Frontal cortex (tissue), 4 donors: ENCODE data around the gene SPINK5. TPM values are rescaled to one million over a fixed set of nuclear protein-coding genes. Genes with fewer than 3 reads are reported as not detected.

Experiments used
- DNase-seq, 2 donors: peaks; one replicate each; pipeline ENCODE4 v3.0.0; 2012; ENCODE audit warnings: low spot score in 2 of 2
- FAIRE-seq: peaks from 2 replicates; lab custom pipeline; 2012; peaks lifted over from hg19 to GRCh38; lab: Jason Lieb, UNC
- total RNA-seq: library from RNA; depleted of rRNA; stranded (reverse); fragments of >200 nt; gene quantifications from one replicate; pipeline ENCODE4 v1.2.3, GENCODE V29; 2014
- donor health status: control.
- donor health status: control.
- donor health status: control.

SPINK5 gene
- total RNA-seq, 1 donor from 2014 or later: not detected

GRCh38 chr5:148090146-148090772, 26.5 kb downstream of the SPINK5 start:
- no peak for FAIRE-seq

GRCh38 chr5:148090773-148091250, 27.0 kb downstream of the SPINK5 start:
- FAIRE-seq (no peak), DNase-seq (no peak)

More at GRCh38 chr5:148090146-148090772, 26.5 kb downstream of the SPINK5 start:
- DNase-seq: no peak

GRCh38 chr5:148091991-148092964, 28.5 kb downstream of the SPINK5 start:
- no peak for FAIRE-seq
- DNase-seq: no peak

- FAIRE-seq: no peak
- DNase-seq: no peak
These were observed 30.6 kb downstream of the SPINK5 start for GRCh38 chr5:148094336-148094735.

- DNase-seq: no peak
- no peak for FAIRE-seq
These were observed 40.4 kb downstream of the SPINK5 start for GRCh38 chr5:148104226-148104625.

- FAIRE-seq (no peak), DNase-seq (no peak)
These were observed 43.8 kb downstream of the SPINK5 start for GRCh38 chr5:148107608-148108007.

GRCh38 chr5:148113243-148113642, 49.5 kb downstream of the SPINK5 start:
- FAIRE-seq (no peak), DNase-seq (no peak)

GRCh38 chr5:148120317-148120716, 56.5 kb downstream of the SPINK5 start:
- DNase-seq (no peak), FAIRE-seq (no peak)

GRCh38 chr5:148125641-148126040, 61.9 kb downstream of the SPINK5 start:
- no peak for FAIRE-seq

GRCh38 chr5:148135091-148136048, 71.6 kb downstream of the SPINK5 start:
- DNase-seq (no peak), FAIRE-seq (no peak)

More at GRCh38 chr5:148125641-148126040, 61.9 kb downstream of the SPINK5 start:
- DNase-seq: no peak

- DNase-seq: no peak
- no peak for FAIRE-seq
These were observed 77.1 kb downstream of the SPINK5 start for GRCh38 chr5:148140846-148141245.

GRCh38 chr5:148141645-148142044, 77.9 kb downstream of the SPINK5 start:
- FAIRE-seq (no peak), DNase-seq (no peak)

- FAIRE-seq: no peak
- DNase-seq: no peak
These were observed 82.1 kb downstream of the SPINK5 start for GRCh38 chr5:148145916-148146315.

- FAIRE-seq: no peak
These were observed 82.7 kb downstream of the SPINK5 start for GRCh38 chr5:148146487-148146886.

GRCh38 chr5:148147415-148147814, 83.6 kb downstream of the SPINK5 start:
- no peak for DNase-seq
- no peak for FAIRE-seq

More at GRCh38 chr5:148146487-148146886, 82.7 kb downstream of the SPINK5 start:
- no peak for DNase-seq

GRCh38 chr5:148151872-148152271, 88.1 kb downstream of the SPINK5 start:
- FAIRE-seq (no peak), DNase-seq (no peak)

GRCh38 chr5:148152781-148153180, 89.0 kb downstream of the SPINK5 start:
- DNase-seq (no peak), FAIRE-seq (no peak)

- DNase-seq: no peak
- no peak for FAIRE-seq
These were observed 92.8 kb downstream of the SPINK5 start for GRCh38 chr5:148156609-148157008.

- FAIRE-seq (no peak), DNase-seq (no peak)
These were observed 98.3 kb downstream of the SPINK5 start for GRCh38 chr5:148162038-148162437.

GRCh38 chr5:148163345-148163744, 99.6 kb downstream of the SPINK5 start:
- DNase-seq (no peak), FAIRE-seq (no peak)
